ENCODE data around the gene RGL4.
"Not testable (repeated sequence)": the region's sequence is repeated elsewhere in the genome, so short reads cannot be mapped to it uniquely, and the experiment has no call there.

RGL4 gene

GRCh38 chr22:23720855-23721254, 30.0 kb downstream of the RGL4 start:
- no peak overlapping the region for H3K4me3 ChIP-seq (ENCODE audit: low read depth, low read length)
- DNase-seq (ENCODE audit: low read depth), result no peak
- no peak for TF ChIP-seq CTCF (IDR thresholded peaks at IDR 0.05; ENCODE audit: control insufficient read depth, extremely low read depth, insufficient read depth)

GRCh38 chr22:23722160-23722559, 31.3 kb downstream of the RGL4 start:
- no peak for DNase-seq (ENCODE audit: low read depth)
- no peak for TF ChIP-seq CTCF (IDR thresholded peaks at IDR 0.05; ENCODE audit: control insufficient read depth, extremely low read depth, insufficient read depth)
- H3K4me3 ChIP-seq (ENCODE audit: low read depth, low read length), result no peak overlapping the region

- no peak overlapping the region for H3K4me3 ChIP-seq (ENCODE audit: low read depth, low read length)
- TF ChIP-seq CTCF (IDR thresholded peaks at IDR 0.05; ENCODE audit: control insufficient read depth, extremely low read depth, insufficient read depth), result no peak
- no peak for DNase-seq (ENCODE audit: low read depth)
These were observed 31.9 kb downstream of the RGL4 start for GRCh38 chr22:23722724-23723123.

GRCh38 chr22:23728108-23728507, 37.3 kb downstream of the RGL4 start:
- DNase-seq (ENCODE audit: low read depth); H3K4me3 ChIP-seq (ENCODE audit: low read depth, low read length): not testable (repeated sequence)

- H3K4me3 ChIP-seq (ENCODE audit: low read depth, low read length), result no peak overlapping the region
- no peak for TF ChIP-seq CTCF (IDR thresholded peaks at IDR 0.05; ENCODE audit: control insufficient read depth, extremely low read depth, insufficient read depth)
- DNase-seq (ENCODE audit: low read depth), result no peak
These were observed 46.9 kb downstream of the RGL4 start for GRCh38 chr22:23737696-23738095.

GRCh38 chr22:23742505-23743264, 51.9 kb downstream of the RGL4 start:
- DNase-seq (ENCODE audit: low read depth), result no peak
- no peak overlapping the region for H3K4me3 ChIP-seq (ENCODE audit: low read depth, low read length)
- no peak for TF ChIP-seq CTCF (IDR thresholded peaks at IDR 0.05; ENCODE audit: control insufficient read depth, extremely low read depth, insufficient read depth)

GRCh38 chr22:23743303-23743705, 52.5 kb downstream of the RGL4 start:
- no peak for DNase-seq (ENCODE audit: low read depth)
- H3K4me3 ChIP-seq (ENCODE audit: low read depth, low read length), result no peak overlapping the region
- no peak for TF ChIP-seq CTCF (IDR thresholded peaks at IDR 0.05; ENCODE audit: control insufficient read depth, extremely low read depth, insufficient read depth)

Measured in LNCaP clone FGC (cell line).